WTC11 (cell line): ENCODE data around the gene TTC28. TPM values are rescaled to one million over a fixed set of nuclear protein-coding genes. Genes with fewer than 3 reads are reported as not detected.

Experiments
- ATAC-seq: fragments of 200-7000 bp; cut with Tn5 transposase; 2 replicates; pipeline ENCODE4 v1.10.0; 2021; ENCODE audit warnings: mild to moderate bottlenecking, moderate library complexity
- CTCF ChIA-PET: fragments of 300-600 bp; sonication (Branson Sonifier 250); formaldehyde crosslinking; loops from one replicate; lab custom pipeline; 2021; ENCODE audit warnings: antibody characterized with exemption; lab: Charles Lee
- POLR2A ChIA-PET: fragments of 350-600 bp; sonication (Branson Sonifier 250); formaldehyde crosslinking; loops from one replicate; lab custom pipeline; 2021; ENCODE audit warnings: antibody characterized with exemption; lab: Charles Lee
- DNase-seq: peaks from one replicate; pipeline ENCODE4 v3.0.0; 2021; ENCODE audit warnings: low spot score
- H3K27ac Mint-ChIP-seq: 2 replicates; pipeline ENCODE4 v1.8.0; 2021; ENCODE audit warnings: mixed read lengths
- H3K27me3 Mint-ChIP-seq: 2 replicates; pipeline ENCODE4 v1.8.0; 2021; ENCODE audit warnings: low read depth, mild to moderate bottlenecking, moderate library complexity, mixed read lengths
- H3K36me3 Mint-ChIP-seq: 2 replicates; pipeline ENCODE4 v1.8.0; 2021; ENCODE audit warnings: mixed read lengths
- H3K4me1 Mint-ChIP-seq: 2 replicates; pipeline ENCODE4 v1.8.0; 2022; ENCODE audit warnings: mixed read lengths
- H3K4me3 Mint-ChIP-seq: 2 replicates; pipeline ENCODE4 v1.8.0; 2021; ENCODE audit warnings: mild to moderate bottlenecking, moderate library complexity, mixed read lengths
- H3K9me3 Mint-ChIP-seq: 2 replicates; pipeline ENCODE4 v1.8.0; 2021; ENCODE audit warnings: mixed read lengths
- CREM ChIP-seq: sonication (generic); formaldehyde crosslinking; IDR thresholded peaks from 2 replicates; pipeline ENCODE4 v1.8.1; 2022; ENCODE audit warnings: mild to moderate bottlenecking, missing genetic modification reagents, moderate library complexity
- ELF4 ChIP-seq: sonication (generic); formaldehyde crosslinking; IDR thresholded peaks from 2 replicates; pipeline ENCODE4 v1.8.1; 2022; ENCODE audit warnings: low read depth, mild to moderate bottlenecking, moderate library complexity, missing genetic modification reagents
- GABPB1 ChIP-seq: sonication (generic); formaldehyde crosslinking; IDR thresholded peaks from 2 replicates; pipeline ENCODE4 v1.8.1; 2023; ENCODE audit warnings: mild to moderate bottlenecking, missing genetic modification reagents
- HMGXB4 ChIP-seq: sonication (generic); formaldehyde crosslinking; IDR thresholded peaks from 2 replicates; pipeline ENCODE4 v1.8.1; 2023; ENCODE audit warnings: mild to moderate bottlenecking, moderate library complexity, missing genetic modification reagents
- JAZF1 ChIP-seq: fragments of 250-450 bp; sonication (Bioruptor Pico); IDR thresholded peaks from 2 replicates; pipeline ENCODE4 v1.9.0; 2021; ENCODE audit warnings: moderate library complexity, mild to moderate bottlenecking, inconsistent platforms
- MYBL2 ChIP-seq: sonication (generic); formaldehyde crosslinking; IDR thresholded peaks from 2 replicates; pipeline ENCODE4 v1.8.1; 2023; ENCODE audit warnings: mild to moderate bottlenecking, moderate library complexity, missing genetic modification reagents
- NFATC4 ChIP-seq: fragments of 250-450 bp; sonication (Bioruptor Pico); IDR thresholded peaks from 2 replicates; pipeline ENCODE4 v1.9.0; 2021; ENCODE audit warnings: mild to moderate bottlenecking
- NR3C1 ChIP-seq: sonication (generic); formaldehyde crosslinking; conservative IDR thresholded peaks from 2 replicates; pipeline ENCODE4 v1.8.1; 2023; ENCODE audit warnings: low read depth, mild to moderate bottlenecking, missing genetic modification reagents
- RELA ChIP-seq: sonication (generic); formaldehyde crosslinking; IDR thresholded peaks from 2 replicates; pipeline ENCODE4 v1.8.1; 2022; ENCODE audit warnings: missing genetic modification reagents, mild to moderate bottlenecking, borderline replicate concordance
- RORB ChIP-seq: fragments of 250-450 bp; sonication (Bioruptor Pico); IDR thresholded peaks from 2 replicates; pipeline ENCODE4 v1.9.0; 2021; ENCODE audit warnings: mild to moderate bottlenecking
- SMAD3 ChIP-seq: sonication (generic); formaldehyde crosslinking; IDR thresholded peaks from 2 replicates; pipeline ENCODE4 v1.8.0; 2022; ENCODE audit warnings: missing genetic modification reagents, mild to moderate bottlenecking, borderline replicate concordance
- ZBTB21 ChIP-seq: sonication (generic); formaldehyde crosslinking; IDR thresholded peaks from 2 replicates; pipeline ENCODE4 v1.8.1; 2023; ENCODE audit warnings: mild to moderate bottlenecking, missing genetic modification reagents, borderline replicate concordance
- ZNF121 ChIP-seq: sonication (generic); formaldehyde crosslinking; IDR thresholded peaks from 2 replicates; pipeline ENCODE4 v1.8.0; 2023; ENCODE audit warnings: missing genetic modification reagents
- ZNF317 ChIP-seq: sonication (generic); formaldehyde crosslinking; IDR thresholded peaks from 2 replicates; pipeline ENCODE4 v1.8.1; 2023; ENCODE audit warnings: low read depth, mild to moderate bottlenecking, moderate library complexity, missing genetic modification reagents, borderline replicate concordance
- ZNF396 ChIP-seq: fragments of 250-450 bp; sonication (Bioruptor Pico); IDR thresholded peaks from 2 replicates; pipeline ENCODE4 v1.8.0; 2021; ENCODE audit warnings: mild to moderate bottlenecking, moderate library complexity, borderline replicate concordance
- ZNF416 ChIP-seq: fragments of 250-450 bp; sonication (Bioruptor Pico); IDR thresholded peaks from 2 replicates; pipeline ENCODE4 v1.9.0; 2021; ENCODE audit warnings: mild to moderate bottlenecking, inconsistent platforms
- total RNA-seq: library from RNA; stranded (reverse); gene quantifications from 3 replicates; pipeline ENCODE4 v1.2.3, GENCODE V29; 2021
- TF ChIP-seq, protein P1 (sequence below): fragments of 250-450 bp; sonication (Bioruptor Pico); conservative IDR thresholded peaks from 2 replicates; pipeline ENCODE4 v1.9.0; 2021; ENCODE audit warnings: mild to moderate bottlenecking

Gene TTC28
- total RNA-seq, 1 experiment from 2014 or later, result 13.0 TPM

DNA sequence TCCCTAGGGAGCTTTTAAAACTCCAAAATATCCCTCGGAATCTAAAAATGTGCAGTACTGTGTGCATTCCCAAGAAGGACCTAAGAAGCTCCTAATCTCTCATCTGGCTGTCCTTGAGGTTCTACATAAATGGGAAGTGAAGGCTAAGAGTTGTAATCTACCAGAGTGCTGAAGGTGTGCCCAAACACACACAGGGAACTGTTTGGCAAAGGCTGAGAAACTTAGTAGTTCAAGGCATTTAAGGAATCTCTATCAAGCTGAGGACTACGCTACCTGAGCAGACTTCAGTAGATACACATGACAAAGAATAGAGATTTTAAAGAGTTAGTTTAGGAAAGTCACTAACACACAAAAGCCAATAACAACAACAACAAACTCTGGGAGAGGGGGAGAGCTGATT, 71.1 kb downstream of the TTC28 start:
- POLR2A ChIA-PET, result interaction anchor here (1.3 kb wide), 1 partner anchor 192 kb away, joined by 4 read pairs; the partner anchor contains the start of gene XBP1
- peak overlapping the region; percentile 1; the same call in 1 of the 2 replicates for H3K27ac Mint-ChIP-seq
- no peak for DNase-seq

DNA sequence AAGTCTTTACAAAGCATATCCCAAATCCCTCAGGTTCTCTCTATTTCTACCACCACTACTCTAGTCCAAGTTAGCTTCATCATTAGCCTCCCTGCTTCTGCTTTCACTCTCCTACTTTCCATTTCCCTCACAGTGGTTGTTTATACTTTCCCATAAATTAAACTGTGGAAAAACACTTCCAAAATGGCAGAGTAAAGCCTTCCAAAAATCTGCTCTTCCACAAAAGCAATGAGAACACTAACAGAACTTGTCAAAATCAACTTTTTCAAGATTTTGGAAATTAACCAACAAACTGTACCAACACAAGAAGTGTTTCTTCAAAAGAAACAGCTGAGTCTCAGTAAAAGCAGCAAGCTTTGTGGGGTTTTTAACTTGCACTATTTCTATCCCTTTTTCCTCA, 71.8 kb downstream of the TTC28 start:
- Mint-ChIP-seq H3K36me3 (no peaks in the 10 kb centered on the region), H3K4me1 (peaks cover 14% of the 10 kb centered on the region), H3K9me3 (peaks cover 10% of the 10 kb centered on the region), H3K4me3 (no peak overlapping the region), H3K27ac (no peak overlapping the region), H3K27me3 (no peaks in the 10 kb centered on the region)
- TF ChIP-seq NR3C1 (CRISPR knock-in tag) (no peak), JAZF1 (CRISPR knock-in tag) (no peak), GABPB1 (CRISPR knock-in tag) (no peak), ZNF317 (CRISPR knock-in tag) (no peak)
- ATAC-seq, result no peak
- POLR2A ChIA-PET, result interaction anchor here (1.3 kb wide), 1 partner anchor 193 kb away, joined by 4 read pairs; the partner anchor contains the start of gene XBP1
- DNase-seq, result no peak
- CTCF ChIA-PET, result interaction anchor here (1.0 kb wide), 1 partner anchor 221 kb away, joined by 4 read pairs; no protein-coding TSS in a partner anchor

More for the DNA sequence above, 71.1 kb downstream of the TTC28 start:
- Mint-ChIP-seq H3K36me3 (no peaks in the 10 kb centered on the region), H3K9me3 (peaks cover 10% of the 10 kb centered on the region), H3K27me3 (no peaks in the 10 kb centered on the region), H3K4me1 (peaks cover 14% of the 10 kb centered on the region), H3K4me3 (no peak overlapping the region)
- TF ChIP-seq MYBL2 (no peak), CREM (no peak), NFATC4 (no peak), ELF4 (CRISPR knock-in tag) (no peak), SMAD3 (CRISPR knock-in tag) (no peak), ZNF416 (CRISPR knock-in tag) (no peak)
- TF ChIP-seq, protein P1, sequence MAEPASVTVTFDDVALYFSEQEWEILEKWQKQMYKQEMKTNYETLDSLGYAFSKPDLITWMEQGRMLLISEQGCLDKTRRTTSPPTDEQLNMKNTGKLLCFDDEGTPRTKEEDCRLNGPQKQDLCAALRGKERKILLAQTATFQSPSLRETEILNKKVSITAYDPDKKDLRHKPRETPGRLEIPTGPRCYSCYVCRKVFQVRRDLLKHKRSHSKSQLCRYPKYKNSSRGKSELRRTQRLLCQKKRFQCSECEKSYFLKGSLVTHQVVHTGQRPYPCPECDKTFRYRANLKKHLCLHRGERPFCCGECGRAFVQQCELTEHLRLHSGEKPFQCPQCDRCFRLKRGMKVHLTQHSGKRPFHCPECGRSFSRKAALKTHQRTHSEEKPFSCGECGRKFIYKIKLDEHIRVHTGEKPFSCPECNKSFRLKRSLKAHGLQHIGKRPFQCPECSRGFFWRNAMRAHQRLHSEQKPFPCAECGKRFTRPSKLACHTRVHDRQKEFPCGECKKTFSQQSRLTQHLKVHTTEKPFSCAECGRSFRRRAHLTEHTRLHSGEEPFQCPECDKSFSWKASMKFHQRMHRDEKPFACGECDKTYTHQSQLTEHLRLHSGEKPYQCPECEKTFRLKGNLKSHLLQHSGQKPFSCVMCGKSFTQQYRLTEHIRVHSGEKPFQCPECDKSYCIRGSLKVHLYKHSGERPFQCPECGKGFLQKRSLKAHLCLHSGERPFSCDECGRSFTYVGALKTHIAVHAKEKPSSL (CRISPR knock-in tag), result no peak
- CTCF ChIA-PET, result interaction anchor here (1.0 kb wide), 1 partner anchor 618 kb away, joined by 3 read pairs; no protein-coding TSS in a partner anchor
- peak; percentile 71 for ATAC-seq

DNA sequence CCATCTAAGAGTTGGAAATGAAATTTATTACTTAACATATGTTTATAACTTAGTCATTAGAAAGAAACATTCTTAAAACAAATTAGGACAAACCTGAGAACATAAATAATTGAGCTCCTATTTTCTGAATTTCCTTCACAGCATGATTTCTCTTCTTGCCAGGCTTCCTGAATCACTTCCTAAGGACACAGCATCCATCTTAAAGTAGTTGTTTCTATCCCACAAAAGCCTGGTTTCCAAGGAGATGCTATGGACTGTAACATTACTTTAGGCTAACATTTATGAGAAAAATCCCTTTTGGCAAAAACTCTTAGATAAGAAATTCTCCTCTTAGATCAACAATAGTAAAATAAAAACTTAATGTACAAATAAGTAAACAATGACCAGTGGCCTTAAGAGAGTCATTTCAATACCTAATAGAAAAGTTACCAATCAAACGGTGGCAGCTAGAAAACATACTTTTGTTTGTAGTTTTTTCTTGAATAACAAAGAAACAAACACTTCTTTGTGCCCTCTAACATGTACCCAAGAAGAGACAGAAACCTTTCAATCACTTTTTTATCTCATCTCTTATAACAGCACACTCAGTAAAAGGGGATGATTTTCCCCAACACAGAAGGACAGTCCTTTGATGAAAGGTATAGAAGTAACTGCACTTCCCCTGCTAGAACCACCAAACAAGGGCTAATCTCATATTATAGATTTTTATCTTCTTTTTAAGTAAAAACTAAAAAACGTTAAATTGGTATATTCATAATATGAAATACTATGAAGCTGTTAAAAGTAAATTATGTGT, 74.5 kb downstream of the TTC28 start:
- Mint-ChIP-seq H3K36me3 (no peaks in the 10 kb centered on the region), H3K27me3 (no peaks in the 10 kb centered on the region), H3K4me3 (no peak overlapping the region), H3K9me3 (no peaks in the 10 kb centered on the region; the same call in 1 of the 2 replicates), H3K4me1 (peaks cover 10% of the 10 kb centered on the region), H3K27ac (no peak overlapping the region)
- TF ChIP-seq ZBTB21 (CRISPR knock-in tag) (no peak), ZNF396 (CRISPR knock-in tag) (no peak), ZNF121 (no peak), RELA (no peak), ELF4 (CRISPR knock-in tag) (no peak), RORB (CRISPR knock-in tag) (no peak), HMGXB4 (CRISPR knock-in tag) (no peak), JAZF1 (CRISPR knock-in tag) (no peak)
- DNase-seq (no peak), ATAC-seq (no peak)
- CTCF ChIA-PET, result interaction anchor here (1.3 kb wide), 1 partner anchor 74 kb away, joined by 4 read pairs; the partner anchor contains the start of gene TTC28
- POLR2A ChIA-PET, result no interaction called here
